HG03378 (cell line): ENCODE data around the gene CDRT4.

Source experiments
- ATAC-seq: cut with Tn5 transposase; IDR thresholded peaks from one replicate; pipeline ENCODE4 v1.9.1; 2021; ENCODE audit warnings: mild to moderate bottlenecking, moderate library complexity; ENCODE audit not compliant: unreplicated experiment

The CDRT4 gene

DNA sequence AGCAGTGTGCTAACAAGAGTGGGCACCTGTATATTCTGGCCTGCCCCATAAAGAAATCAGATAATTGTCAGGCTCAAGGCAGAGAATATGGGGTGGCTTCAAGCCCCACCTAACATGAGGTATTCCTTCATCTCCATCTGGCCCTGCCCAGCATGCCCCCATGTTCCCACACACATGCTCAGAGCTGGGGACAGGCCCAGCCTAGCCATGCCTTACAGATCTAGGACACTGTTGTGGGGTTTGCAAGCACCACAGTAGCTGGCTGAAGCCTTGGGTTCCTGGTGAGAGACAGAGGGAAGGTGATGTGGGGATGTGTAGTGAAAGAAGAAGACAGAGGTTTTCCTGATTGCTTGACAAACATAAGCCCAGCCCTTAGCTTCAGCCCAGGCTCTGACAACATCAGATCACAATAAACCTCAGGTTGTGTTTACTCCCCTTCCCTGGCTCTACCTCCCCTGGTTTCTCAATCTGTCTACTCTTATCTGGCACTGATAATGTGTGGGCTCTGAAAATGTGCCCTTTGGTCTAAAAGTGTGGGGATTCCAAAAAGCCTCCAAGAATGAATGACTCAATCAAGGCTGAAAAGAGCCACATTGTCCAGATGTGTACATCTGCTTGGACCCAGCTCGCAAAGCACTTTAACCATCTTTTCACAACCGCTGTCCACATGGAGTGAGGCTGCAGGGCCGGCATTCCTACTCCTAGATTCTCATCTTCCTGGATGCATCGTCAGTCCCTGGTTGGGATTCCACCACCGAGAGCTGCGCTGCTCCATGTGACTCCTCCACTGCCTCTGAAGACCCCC, 34.4 kb downstream of the CDRT4 start:
- ATAC-seq, result no peak

DNA sequence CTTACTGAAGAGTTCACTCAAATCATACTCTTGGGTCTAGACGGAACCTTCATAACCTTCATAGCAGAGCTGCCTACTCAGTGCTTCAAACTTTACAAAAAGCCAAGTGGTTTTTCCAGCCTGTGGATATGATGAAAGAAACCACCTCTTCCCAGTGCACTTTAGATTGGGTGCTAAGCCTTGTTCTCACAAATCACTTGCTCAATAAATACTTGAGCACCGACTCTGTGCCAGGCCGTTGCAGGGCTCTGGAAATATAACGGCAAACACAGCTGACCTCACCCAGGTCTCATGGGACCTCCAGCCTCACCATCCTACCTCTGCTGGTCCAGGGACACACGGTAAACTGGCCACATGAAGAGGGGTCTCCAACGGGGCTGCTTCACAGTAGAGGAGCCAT, 35.7 kb downstream of the CDRT4 start:
- ATAC-seq, result no peak

DNA sequence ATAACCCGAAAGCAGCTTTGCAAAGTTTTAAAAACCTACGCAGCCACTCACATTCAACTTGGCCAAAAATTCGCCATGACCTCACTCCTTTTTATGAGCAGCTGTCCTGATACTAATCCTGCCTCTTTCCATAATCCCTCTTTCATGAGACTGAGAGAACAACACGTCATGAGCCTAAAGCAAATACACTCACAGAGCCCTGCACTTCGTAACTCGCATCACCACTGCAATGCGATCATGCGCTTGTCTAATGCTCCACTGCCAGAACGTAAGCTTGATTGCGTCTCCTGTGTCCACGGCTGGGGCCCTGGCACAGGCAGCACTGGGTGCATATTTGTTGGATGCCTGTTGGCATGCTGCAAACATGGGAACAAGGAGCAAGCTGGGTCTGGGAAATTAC, 36.2 kb downstream of the CDRT4 start:
- no peak for ATAC-seq

- ATAC-seq, result no peak
Measured at GRCh38 chr17:15424521-15424920, 42.9 kb downstream of the CDRT4 start.

- ATAC-seq, result no peak
Measured at GRCh38 chr17:15422392-15422965, 44.9 kb downstream of the CDRT4 start.

DNA sequence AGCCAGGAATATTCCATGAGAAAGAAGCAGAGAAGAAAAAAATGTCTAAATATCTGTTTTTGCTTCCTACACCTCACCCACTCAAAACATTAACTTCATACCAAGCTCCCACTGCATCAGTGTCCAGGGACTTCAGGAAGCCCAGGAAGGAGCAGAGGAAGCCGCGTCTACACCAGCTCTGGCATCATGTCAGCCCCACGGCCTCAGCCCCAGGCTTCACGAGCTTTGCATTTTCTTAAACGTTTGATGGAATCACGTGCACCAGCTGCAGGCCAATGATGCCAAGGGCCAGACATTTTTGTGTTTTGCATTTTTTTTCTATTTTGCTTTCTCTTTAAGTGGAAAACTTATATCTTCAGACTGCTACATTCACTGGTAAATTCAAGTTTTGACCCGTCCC, 48.6 kb downstream of the CDRT4 start:
- ATAC-seq, result no peak

DNA sequence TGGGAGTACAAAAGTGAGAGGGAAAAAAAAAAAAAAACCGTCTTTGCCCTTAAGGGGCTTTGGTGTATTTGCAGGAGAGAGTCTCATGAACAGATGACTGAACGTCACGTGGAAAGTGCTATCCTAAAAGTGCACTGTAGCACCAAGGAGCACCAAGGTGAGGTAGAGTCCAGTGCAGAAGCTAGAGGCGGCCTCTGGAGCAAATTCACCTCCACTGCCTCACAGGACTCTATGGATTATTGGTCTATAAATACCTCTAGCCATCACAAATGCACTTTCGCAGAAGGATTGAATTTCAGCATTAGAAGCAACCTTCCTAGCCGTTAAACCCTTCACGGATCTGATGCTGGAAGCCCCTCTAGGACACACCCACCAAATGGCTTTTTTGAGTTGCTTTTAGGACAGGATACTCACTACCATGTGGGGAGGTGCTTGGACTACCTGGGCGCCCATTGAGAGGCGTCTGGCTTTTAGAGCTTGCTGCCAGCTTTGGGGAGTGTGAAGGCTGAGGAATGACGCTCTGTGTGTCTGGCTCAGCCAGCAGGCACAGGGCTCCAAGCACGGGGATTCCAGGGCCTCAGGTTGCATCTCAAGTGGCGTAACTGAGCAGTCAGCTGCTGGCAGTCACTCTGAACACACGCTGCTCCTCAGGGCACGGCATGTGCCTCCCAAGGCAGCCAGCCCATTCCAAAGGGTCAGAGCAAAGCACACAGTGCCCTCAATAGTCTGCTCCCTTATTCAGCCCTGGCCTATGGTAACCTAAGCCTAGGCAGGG, 52.7 kb downstream of the CDRT4 start:
- no peak for ATAC-seq

- no peak for ATAC-seq
Measured at GRCh38 chr17:15413101-15413771, 54.2 kb downstream of the CDRT4 start.

DNA sequence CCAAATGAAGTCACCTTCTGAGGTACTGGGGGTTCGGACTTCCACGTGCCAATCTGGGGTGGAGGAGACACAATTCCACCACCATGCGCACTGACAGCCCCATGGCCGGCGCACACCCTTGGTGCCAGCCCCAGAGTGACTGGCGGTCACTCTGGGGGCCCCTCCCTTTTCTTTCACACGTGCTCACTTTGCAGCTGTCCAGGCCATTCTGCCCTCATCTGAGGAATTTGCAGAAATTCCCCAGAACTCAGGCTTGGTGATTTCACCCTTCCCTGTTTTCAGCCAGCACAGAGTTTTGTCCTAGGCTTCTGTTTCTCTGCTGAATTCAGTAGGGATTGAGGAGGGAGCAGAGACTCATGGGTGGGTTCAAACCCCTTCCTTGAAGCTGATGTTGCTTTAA, 54.8 kb downstream of the CDRT4 start:
- ATAC-seq, result no peak

GRCh38 chr17:15411384-15412198, 55.8 kb downstream of the CDRT4 start:
- ATAC-seq, result no peak

DNA sequence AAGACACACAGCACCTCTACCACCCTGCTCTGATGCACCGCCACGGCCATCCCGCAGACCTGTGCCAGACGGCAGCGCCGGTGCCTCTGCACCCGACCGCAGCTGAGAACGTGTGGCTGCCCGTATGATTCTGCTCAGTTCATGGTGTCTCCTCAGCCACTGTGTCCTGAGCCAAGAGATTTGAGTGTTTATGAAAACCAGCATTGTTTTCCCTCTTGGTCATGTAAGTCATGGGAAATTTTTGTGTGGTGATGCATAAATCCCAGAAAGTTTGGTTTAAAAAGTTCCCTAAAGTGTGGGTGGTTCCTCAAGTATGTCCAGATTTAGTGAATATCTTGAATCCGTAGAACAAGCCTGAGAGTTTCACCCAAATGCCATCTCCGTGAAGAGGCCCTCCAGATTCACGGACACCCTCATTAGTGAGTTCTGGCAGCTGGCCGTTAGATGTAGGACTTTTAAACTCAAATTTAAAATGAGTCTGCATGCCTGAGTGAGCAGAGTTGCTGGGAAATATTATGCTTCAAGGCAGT, 57.6 kb downstream of the CDRT4 start:
- ATAC-seq, result no peak

GRCh38 chr17:15408803-15409202, 58.6 kb downstream of the CDRT4 start:
- ATAC-seq, result no peak

DNA sequence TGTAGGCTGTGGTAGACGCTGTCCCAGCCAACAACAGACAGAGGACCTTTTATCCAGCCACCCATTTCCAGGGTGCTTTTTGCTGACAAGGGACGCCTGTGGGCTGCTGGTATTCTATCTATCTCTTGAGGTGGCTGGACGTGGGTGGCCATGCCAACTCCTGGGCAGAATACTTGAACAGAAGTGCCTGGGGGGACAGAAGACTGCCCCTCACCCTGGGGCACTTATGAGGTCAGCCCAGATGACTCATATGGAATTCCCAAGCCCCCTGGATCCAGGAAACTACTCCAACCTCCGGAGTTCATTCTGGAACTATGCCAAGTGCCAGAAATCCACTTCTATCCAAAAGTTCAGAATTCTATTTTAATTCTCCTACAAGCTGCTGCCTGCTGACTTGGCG, 61.3 kb downstream of the CDRT4 start:
- ATAC-seq, result no peak

- ATAC-seq, result no peak
Measured at GRCh38 chr17:15405058-15405415, 62.4 kb downstream of the CDRT4 start.

DNA sequence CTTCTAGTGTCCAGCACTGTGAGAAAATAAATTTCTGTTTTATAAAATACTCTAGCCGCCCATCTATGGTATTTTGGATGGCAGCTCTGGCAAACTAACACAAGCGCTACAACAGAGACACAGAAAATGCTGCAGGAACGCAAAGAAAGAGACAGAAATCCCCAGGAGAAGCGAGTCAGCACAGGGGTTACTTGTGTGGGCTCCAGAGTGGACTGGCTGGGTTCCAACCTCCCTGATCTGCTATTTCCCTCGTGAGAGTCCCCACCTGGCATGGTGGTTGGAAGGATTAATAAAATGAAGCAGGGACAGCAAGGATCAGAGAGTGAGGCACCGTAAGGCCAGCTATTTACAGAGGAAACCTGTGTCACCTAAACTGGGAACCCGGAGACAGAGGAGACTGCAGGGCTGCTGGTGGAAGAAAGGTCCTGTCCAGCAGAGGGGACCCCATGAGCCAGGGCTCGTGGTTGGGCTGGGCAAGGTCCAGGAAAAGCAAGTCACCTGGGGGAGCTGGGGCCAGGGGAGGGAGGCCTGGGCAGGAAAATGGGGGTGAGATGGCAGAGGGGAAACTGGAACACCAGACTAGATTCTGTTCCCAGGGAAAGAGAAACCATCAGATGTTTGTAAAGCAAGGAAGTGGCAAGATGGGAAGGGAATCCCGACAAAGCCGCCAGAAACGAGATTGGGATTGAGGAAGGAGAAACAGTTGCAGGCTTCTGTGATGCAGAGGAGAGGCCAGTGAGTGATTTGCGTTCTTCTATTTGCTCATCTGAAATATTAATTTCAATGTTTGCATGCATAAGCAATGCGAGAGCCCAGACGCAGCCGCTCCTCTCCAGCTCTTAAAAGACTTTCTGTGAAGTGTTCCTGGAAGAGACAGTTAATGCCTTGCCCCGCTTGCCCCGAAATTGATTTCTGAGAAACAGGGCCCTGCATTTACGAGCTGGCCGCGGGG, 63.0 kb downstream of the CDRT4 start:
- ATAC-seq, result no peak

DNA sequence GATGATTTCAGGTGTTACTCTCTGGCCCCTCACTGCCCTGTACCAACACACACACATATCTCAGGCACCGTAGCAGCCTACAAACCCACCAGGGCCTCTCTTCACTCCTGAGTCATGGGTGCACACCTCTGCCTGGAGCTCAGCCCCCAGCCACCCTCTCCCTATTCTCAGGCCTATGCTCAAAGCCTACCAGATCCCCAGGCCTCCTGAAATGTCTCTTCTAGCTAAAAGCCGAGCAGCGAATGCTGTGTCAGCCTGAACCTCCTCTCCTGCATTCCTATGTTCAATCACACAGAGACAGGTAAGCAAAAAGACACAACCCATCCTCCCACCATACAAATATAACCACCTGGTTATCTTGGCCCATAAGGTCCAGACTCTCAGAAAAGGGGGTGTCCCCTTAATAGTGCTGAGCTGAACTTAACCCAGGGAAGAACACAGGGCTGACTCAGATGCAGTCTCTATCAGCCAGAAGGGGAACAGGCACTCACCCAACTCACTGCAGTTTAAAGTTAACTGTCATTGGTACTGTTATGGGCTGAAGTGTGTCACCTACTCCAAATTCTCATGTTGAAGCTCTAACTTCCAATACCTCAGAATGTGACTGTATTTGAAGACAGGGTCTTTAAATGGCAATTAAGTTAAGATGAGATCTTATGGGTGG, 64.0 kb downstream of the CDRT4 start:
- ATAC-seq, result no peak

GRCh38 chr17:15399443-15399842, 68.0 kb downstream of the CDRT4 start:
- no peak for ATAC-seq

DNA sequence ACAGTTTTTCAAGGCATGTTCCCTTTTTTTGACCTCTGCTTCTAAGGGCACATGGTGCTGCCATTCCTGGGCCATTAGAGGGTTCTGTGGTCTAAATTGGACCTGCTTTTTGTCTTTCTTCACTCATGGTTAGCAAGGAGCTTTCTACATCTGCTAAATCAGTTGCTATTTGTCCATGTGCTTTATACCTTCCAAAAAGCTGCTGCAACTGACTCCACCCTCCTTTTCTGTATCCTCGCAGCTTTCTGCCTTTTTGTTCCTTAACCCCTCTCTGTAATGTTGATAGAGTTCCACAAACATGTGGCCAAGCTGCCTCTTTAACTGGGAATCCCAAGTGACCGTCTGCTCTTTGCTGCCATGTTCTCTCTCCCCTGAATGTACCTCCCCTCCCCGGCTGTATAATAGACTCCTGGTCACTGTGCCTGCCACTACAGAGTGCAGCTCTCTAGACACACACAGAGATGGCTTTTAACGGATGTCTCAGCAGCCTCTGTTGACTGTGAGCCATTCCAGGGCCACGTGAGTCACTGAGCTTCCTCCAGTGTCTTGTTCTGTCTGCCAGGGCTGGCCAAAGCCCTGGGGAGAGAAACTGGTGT, 68.6 kb downstream of the CDRT4 start:
- no peak for ATAC-seq
